ENCODE measurements around the gene AKT3. TPM values are rescaled to one million over a fixed set of nuclear protein-coding genes. Genes with fewer than 3 reads are reported as not detected.

The AKT3 gene
- total RNA-seq, 2 experiments from 2014 or later = 80.4 to 88.5 TPM

DNA sequence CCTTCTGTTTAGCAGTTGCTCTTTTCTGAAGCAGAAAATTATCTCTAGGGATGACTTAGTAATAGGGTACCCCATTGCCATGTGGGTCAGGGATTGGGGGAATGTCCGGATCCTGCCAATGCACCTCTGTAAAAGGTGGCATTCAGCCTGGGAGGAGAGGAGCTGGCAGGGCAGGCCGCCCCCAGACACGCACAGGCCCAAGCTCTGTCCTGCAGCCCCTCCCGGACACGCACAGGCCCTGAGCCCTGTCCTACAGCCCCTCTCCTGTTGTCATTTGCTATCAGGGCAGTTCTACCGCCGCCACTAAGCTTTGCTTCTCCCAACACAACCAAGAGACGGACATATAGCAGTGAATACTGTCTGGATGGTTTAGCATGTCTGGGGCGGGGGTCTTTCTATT, 375.1 kb downstream of the AKT3 start:
- no peak overlapping the region for H3K27ac ChIP-seq (ENCODE audit: low read depth in 1 of 2, low read length in 2 of 2)
- no peaks in the 10 kb centered on the region for H3K27me3 Mint-ChIP-seq
- intact Hi-C loops (cut with DNase I, micrococcal nuclease) = no loop called here
- no peaks in the 10 kb centered on the region for H3K9me3 Mint-ChIP-seq
- no peaks in the 10 kb centered on the region for H3K27me3 ChIP-seq (ENCODE audit: control insufficient read depth in 1 of 2, insufficient read depth in 2 of 2, low read length in 2 of 2)
- no peak overlapping the region for H3K27ac Mint-ChIP-seq
- H3K4me3 Mint-ChIP-seq = no peak overlapping the region
- no peak for DNase-seq
- POLR2A ChIA-PET = no interaction called here
- no peak for ATAC-seq (ENCODE audit: poor library complexity)
- no peaks in the 10 kb centered on the region for H3K36me3 ChIP-seq (ENCODE audit: insufficient read depth, low read length)
- TF ChIP-seq, protein P1, sequence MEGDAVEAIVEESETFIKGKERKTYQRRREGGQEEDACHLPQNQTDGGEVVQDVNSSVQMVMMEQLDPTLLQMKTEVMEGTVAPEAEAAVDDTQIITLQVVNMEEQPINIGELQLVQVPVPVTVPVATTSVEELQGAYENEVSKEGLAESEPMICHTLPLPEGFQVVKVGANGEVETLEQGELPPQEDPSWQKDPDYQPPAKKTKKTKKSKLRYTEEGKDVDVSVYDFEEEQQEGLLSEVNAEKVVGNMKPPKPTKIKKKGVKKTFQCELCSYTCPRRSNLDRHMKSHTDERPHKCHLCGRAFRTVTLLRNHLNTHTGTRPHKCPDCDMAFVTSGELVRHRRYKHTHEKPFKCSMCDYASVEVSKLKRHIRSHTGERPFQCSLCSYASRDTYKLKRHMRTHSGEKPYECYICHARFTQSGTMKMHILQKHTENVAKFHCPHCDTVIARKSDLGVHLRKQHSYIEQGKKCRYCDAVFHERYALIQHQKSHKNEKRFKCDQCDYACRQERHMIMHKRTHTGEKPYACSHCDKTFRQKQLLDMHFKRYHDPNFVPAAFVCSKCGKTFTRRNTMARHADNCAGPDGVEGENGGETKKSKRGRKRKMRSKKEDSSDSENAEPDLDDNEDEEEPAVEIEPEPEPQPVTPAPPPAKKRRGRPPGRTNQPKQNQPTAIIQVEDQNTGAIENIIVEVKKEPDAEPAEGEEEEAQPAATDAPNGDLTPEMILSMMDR (IDR thresholded peaks at IDR 0.05) = no peak
- no peaks in the 10 kb centered on the region for H3K9me3 ChIP-seq (ENCODE audit: control insufficient read depth in 1 of 2, insufficient read depth in 1 of 2, low read length in 2 of 2)
- H3K4me3 ChIP-seq (ENCODE audit: low read length) = no peak overlapping the region
- peaks cover 4% of the 10 kb centered on the region for H3K36me3 Mint-ChIP-seq (ENCODE audit: low read depth)
- CTCF ChIA-PET = no interaction called here
- H3K4me1 Mint-ChIP-seq (ENCODE audit: low read depth) = peaks cover 20% of the 10 kb centered on the region
- H3K4me1 ChIP-seq (ENCODE audit: insufficient read depth, low read length) = peaks cover 3% of the 10 kb centered on the region

DNA sequence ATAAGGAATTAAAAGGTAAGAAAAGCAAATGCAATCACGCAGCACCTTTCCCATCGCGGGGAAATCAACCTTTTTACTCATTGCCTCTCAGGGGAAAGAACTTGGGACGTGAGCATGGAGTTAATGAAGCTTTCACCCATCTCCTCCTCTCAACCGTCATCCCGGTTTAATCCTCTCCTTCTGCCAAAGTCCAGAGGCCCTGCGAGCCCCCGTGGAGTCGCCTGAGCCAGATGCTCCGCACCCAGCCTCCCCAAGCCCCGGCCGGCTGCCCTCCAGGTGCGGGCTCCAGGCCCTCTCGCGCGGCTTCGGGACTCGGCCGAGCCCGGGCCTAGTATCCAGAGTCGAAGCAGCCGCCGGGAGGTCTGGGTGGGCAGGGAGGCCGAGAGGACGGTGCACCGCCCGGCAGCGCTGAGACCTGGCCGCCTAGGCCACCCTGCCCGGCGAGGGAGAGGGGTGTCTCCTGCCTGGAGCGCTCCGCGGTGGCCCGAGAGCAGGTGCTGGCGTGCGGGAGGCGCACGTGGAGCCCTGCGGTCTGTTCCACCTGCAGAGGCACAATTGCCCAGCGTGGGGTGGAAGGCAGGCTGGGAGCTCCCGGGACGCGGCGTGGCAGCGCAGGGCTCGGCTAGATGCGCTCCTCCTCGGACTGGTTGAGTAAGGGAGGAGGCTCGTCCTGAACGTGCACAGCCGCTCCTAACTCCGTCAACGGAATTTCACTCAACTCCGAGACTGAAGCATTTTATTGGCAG, 375.7 kb downstream of the AKT3 start:
- peaks cover 4% of the 10 kb centered on the region for H3K36me3 Mint-ChIP-seq (ENCODE audit: low read depth)

DNA sequence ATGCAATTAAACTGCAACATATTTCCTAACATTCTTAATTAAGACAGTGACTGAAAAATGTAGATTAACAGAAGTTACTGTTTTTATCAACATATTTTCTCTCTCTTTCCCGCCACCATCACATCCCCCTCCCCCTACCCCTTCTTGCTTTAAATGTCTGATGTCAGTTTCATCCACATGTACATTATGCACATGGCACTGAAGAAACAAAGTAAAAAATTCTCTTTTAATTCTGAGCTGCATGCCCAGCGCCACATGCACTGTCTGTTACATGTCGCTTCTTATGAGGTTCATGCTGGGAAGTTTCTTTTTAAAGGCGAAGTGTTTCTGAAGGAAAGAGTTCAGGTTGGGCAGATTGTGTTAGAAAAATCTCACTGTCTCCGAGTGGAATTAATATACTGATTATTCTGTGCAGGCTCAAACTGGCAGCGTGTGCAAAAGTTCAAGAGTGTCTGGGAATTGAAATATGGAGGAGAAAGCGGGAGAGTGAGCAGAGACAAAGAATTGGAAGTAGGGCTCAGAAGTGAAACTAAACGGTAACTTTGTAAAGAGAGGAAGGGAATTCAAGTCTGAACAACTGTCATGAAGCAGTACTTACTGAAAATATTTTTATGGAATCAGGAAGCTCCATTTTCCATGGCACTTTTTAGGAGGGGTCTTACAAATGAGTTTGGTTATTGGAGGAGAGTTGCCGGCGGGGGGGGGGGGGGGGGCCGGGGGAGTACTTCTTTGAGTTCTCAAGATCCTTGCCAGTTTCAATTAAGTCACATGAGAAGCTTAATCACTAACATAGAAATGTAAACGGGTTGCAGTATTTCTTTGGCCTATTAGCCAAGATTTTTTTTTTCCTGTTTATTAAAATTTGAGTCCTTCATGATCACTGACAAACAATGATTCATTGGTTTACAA, 376.6 kb downstream of the AKT3 start:
- peaks cover 4% of the 10 kb centered on the region for H3K36me3 Mint-ChIP-seq (ENCODE audit: low read depth)
- ATAC-seq (ENCODE audit: poor library complexity) = no peak
- Histone ChIP-seq H3K36me3 (ENCODE audit: insufficient read depth, low read length) (no peaks in the 10 kb centered on the region), H3K27ac (ENCODE audit: low read depth in 1 of 2, low read length in 2 of 2) (no peak overlapping the region), H3K4me1 (ENCODE audit: insufficient read depth, low read length) (peaks cover 3% of the 10 kb centered on the region), H3K4me3 (ENCODE audit: low read length) (peak overlapping the region; percentile 46), H3K9me3 (ENCODE audit: control insufficient read depth in 1 of 2, insufficient read depth in 1 of 2, low read length in 2 of 2) (no peaks in the 10 kb centered on the region), H3K27me3 (ENCODE audit: control insufficient read depth in 1 of 2, insufficient read depth in 2 of 2, low read length in 2 of 2) (no peaks in the 10 kb centered on the region)
- H3K4me3 Mint-ChIP-seq = peak overlapping the region; percentile 77
- H3K27ac Mint-ChIP-seq = peak overlapping the region; percentile 0
- intact Hi-C loops (cut with DNase I, micrococcal nuclease) = no loop called here
- TF ChIP-seq, protein P1 (IDR thresholded peaks at IDR 0.05) = no peak
- no peaks in the 10 kb centered on the region for H3K27me3 Mint-ChIP-seq
- H3K4me1 Mint-ChIP-seq (ENCODE audit: low read depth) = peaks cover 20% of the 10 kb centered on the region
- ChIA-PET POLR2A (no interaction called here), CTCF (no interaction called here)
- no peak for DNase-seq
- no peaks in the 10 kb centered on the region for H3K9me3 Mint-ChIP-seq

More for the DNA sequence above, 375.7 kb downstream of the AKT3 start:
- Mint-ChIP-seq H3K4me3 (no peak overlapping the region), H3K27me3 (no peaks in the 10 kb centered on the region), H3K9me3 (no peaks in the 10 kb centered on the region), H3K4me1 (ENCODE audit: low read depth) (peaks cover 20% of the 10 kb centered on the region), H3K27ac (no peak overlapping the region)
- Histone ChIP-seq H3K4me1 (ENCODE audit: insufficient read depth, low read length) (peaks cover 3% of the 10 kb centered on the region), H3K4me3 (ENCODE audit: low read length) (no peak overlapping the region), H3K36me3 (ENCODE audit: insufficient read depth, low read length) (no peaks in the 10 kb centered on the region), H3K27ac (ENCODE audit: low read depth in 1 of 2, low read length in 2 of 2) (no peak overlapping the region), H3K27me3 (ENCODE audit: control insufficient read depth in 1 of 2, insufficient read depth in 2 of 2, low read length in 2 of 2) (no peaks in the 10 kb centered on the region), H3K9me3 (ENCODE audit: control insufficient read depth in 1 of 2, insufficient read depth in 1 of 2, low read length in 2 of 2) (no peaks in the 10 kb centered on the region)
- ChIA-PET CTCF (no interaction called here), POLR2A (no interaction called here)
- TF ChIP-seq, protein P1 (IDR thresholded peaks at IDR 0.05) = no peak
- DNase-seq (no peak), ATAC-seq (ENCODE audit: poor library complexity) (no peak)
- intact Hi-C loops (cut with DNase I, micrococcal nuclease) = no loop called here
